ENCODE data around the gene MYADML2.

MYADML2 gene

GRCh38 chr17:81952792-81953228 lies 5.8 kb upstream of the MYADML2 start:
- TF ChIP-seq CTCF (conservative IDR thresholded peaks at IDR 0.05): no peak
- no peak overlapping the region for H3K27ac ChIP-seq

GRCh38 chr17:81951785-81952684 lies 5.0 kb upstream of the MYADML2 start:
- no peak overlapping the region for H3K27ac ChIP-seq
- no peak for TF ChIP-seq CTCF (conservative IDR thresholded peaks at IDR 0.05)

- no peak overlapping the region for H3K27ac ChIP-seq
- no peak for TF ChIP-seq CTCF (conservative IDR thresholded peaks at IDR 0.05)
Observed at GRCh38 chr17:81950501-81950900, 3.5 kb upstream of the MYADML2 start.

- H3K27ac ChIP-seq: no peak overlapping the region
- no peak for TF ChIP-seq CTCF (conservative IDR thresholded peaks at IDR 0.05)
Observed at GRCh38 chr17:81948635-81949378, 1.8 kb upstream of the MYADML2 start.

GRCh38 chr17:81944858-81945257 lies 2.2 kb downstream of the MYADML2 start:
- TF ChIP-seq CTCF (conservative IDR thresholded peaks at IDR 0.05): no peak
- H3K27ac ChIP-seq: no peak overlapping the region

GRCh38 chr17:81942167-81942553 lies 4.9 kb downstream of the MYADML2 start:
- H3K27ac ChIP-seq: no peak overlapping the region
- no peak for TF ChIP-seq CTCF (conservative IDR thresholded peaks at IDR 0.05)

GRCh38 chr17:81941484-81942166 lies 5.4 kb downstream of the MYADML2 start:
- no peak for TF ChIP-seq CTCF (conservative IDR thresholded peaks at IDR 0.05)

More at GRCh38 chr17:81941484-81942166, 5.4 kb downstream of the MYADML2 start:
- no peak overlapping the region for H3K27ac ChIP-seq
